Right hindlimb (tissue), 1 donor: ENCODE results near the gene SCNN1G.
A peak's percentile ranks its signal among the peaks of the same experiment; 100 is the strongest.

Experiments used
- DNase-seq: peaks from one replicate; pipeline ENCODE4 v3.0.0-alpha.2; 2018

SCNN1G gene

GRCh38 chr16:23152386-23153178 is 30.0 kb upstream of the SCNN1G start:
- no peak for DNase-seq

DNA sequence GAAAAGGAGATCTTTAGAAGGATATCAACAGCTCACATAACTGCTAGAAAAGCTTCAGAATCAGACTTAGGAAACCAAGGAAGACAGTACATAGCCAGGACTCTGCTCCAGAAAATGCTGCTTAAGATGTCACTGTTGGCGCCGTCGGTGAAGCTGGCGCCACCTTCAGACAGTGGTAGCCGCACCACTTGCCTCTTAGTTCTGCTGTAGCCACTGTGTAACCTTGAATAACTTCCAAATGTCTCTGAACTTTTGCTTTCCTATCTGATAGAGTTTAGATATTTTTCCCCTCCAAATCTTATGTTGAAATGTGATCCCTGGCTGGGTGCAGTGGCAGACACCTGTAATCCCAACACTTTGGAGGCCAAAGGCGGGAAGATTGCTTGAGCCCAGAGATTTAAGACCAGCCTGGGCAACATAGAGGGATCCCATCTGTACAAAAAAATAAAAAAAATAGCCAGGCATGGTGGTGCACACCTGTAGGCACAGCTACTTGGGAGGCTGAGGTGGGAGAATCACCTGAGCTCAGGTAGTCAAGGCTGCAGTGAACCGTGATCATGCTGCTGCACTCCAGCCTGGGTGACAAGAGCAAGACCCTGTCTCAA is 27.0 kb upstream of the SCNN1G start:
- DNase-seq, result no peak

DNA sequence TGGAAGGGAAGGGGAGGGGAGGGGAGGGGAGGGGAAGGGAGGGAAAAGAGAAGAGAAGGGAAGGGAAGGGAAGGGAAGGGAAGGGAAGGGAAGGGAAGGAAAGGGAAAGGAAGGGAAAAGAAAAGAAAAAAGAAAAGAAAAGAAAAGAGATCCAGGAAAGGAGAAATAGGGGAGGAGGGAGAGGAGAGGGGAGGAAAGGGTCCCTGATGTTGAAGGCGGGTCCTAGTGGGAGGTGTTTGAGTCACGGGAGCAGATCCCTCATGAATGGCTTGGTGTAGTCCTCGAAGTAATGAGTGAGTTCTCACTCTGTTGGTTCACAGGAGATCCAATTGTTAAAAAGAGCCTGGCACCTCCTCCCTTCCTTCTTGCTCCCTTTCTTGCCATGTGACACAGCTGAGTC is 26.4 kb upstream of the SCNN1G start:
- no peak for DNase-seq

GRCh38 chr16:23156946-23157460 is 25.5 kb upstream of the SCNN1G start:
- DNase-seq, result no peak

GRCh38 chr16:23158114-23158513 is 24.4 kb upstream of the SCNN1G start:
- DNase-seq, result no peak

DNA sequence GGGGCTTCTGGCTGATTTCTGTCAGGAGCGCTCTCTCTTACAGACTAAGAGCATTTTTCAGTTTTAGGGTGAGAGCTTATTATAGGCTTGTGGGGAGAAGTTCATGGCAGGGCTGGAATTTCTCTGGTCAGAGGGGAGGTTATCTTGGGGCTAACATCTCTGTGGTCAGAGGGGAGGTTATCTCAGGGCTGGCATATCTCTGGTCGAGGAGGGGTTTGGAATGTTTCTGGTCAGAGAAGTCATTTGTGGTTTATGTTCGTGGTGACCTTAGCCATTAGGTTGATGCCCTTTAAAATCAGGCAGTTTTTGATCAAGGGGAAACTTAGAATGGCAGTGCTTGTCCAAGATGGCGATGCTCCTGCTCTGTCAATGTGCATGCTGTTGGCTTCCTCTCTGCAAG is 22.5 kb upstream of the SCNN1G start:
- no peak for DNase-seq

- DNase-seq, result no peak
These were observed 22.0 kb upstream of the SCNN1G start for GRCh38 chr16:23160574-23160973.

DNA sequence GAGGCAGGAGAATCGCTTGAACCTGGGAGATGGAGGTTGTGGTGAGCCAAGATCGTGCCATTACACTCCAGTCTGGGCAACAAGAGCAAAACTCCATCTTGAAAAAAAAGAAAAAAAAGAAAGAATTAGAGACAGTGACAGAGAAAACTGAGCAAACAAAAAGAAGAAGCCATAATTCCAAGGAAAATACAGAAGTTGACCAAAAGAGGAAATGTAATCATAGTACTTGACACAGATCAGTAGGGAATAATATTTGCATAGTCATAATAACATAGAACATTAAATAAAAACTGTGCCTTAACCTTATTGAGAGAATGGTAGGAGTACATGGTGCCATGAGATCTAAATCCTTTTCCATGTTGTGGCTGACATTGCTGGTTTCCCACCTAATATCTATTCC is 18.6 kb upstream of the SCNN1G start:
- no peak for DNase-seq

DNA sequence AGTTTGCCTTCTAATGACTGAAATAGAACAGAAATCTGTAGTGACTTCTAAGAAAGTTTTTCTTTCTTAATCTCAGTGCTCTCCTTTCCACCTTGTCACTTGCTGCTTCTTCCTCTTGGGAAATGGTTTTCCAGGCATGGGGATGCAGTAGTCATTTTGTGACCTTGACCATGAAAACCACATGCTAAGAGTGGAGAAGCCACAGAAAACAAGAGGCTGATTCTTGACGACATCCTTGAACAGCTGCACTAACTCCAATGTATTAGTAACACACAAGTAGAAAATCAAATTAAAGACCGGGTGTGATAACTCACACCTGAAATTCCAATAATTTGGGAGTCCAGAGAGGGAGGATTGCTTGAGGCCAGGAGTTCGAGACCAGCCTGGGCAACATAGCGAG is 17.8 kb upstream of the SCNN1G start:
- no peak for DNase-seq

DNA sequence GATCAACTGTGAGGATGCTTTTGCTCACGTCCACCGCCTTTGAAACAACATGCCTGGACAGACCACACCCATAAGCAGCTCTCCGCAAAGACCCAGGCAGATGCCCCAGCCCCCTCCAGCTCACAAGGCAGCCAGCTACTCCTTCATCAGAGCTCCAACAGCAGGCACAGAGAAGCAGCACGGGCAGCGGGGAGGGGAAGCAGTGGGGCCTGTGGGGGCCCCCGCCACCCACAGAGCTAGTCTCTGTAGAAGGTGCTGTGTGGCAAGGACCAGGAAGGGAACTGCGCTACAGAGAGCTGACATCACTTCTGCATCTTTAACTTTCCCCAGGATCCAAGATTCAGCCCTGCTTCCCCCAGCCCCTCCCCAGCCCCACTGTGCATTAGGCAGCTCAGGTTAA is 10.0 kb upstream of the SCNN1G start:
- no peak for DNase-seq

DNA sequence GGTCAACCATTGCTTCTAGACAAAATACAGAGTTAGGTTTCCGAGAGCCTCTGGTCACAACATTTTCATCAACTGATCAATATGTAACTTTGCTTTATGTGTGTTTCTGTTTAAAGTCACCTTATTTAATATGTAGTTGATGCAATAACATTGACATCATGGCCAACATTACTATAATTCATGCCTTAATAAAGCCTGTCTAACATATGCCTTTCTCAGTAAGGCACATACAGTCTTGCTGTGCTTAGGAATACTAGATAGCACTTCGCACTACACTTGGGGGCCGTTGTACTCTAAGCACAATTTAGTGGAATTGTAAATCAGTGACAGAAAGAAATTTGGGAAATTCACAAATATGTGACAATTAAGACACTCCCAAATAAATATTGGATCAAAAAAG is 9.6 kb upstream of the SCNN1G start:
- DNase-seq, result no peak

DNA sequence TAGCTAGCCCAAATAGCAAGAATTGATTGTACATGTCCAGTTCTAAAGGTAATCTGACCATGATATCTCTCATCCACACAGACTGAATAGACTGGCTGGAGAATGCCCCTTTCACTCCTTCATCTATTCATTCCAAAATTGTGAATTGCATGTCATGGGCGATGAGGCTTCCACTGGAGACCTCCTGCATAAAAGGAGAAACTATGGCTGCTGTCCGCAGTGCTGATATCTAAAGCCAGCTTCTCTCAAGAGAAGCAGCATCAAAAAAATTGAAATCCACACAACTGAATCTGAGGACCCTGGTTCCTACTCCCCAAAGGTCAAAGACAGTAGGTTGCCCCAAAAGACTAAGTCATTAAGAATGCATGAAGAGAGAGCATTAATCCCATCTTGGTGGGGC is 7.9 kb upstream of the SCNN1G start:
- DNase-seq, result no peak

- no peak for DNase-seq
These were observed 6.9 kb upstream of the SCNN1G start for GRCh38 chr16:23175651-23176050.

DNA sequence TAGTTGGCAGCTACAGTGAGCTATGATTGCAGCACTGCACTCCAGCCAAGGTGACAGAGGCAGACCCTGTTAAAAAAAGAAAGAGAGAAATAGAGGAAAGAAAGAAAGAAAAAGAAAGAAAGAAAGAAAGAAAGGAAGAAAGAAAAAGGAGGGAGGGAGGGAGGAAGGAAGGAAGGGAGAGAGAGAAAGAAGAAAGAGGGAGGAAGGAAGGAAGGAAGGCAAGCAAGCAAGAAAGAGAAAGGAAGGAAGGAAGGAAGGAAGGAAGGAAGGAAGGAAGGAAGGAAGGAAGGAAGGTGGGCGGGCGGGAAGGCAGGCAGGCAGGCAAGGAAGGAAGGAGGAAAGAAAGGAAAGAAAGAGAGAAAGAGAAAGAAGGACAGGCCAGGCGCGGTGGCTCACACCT is 1.0 kb upstream of the SCNN1G start:
- no peak for DNase-seq

DNA sequence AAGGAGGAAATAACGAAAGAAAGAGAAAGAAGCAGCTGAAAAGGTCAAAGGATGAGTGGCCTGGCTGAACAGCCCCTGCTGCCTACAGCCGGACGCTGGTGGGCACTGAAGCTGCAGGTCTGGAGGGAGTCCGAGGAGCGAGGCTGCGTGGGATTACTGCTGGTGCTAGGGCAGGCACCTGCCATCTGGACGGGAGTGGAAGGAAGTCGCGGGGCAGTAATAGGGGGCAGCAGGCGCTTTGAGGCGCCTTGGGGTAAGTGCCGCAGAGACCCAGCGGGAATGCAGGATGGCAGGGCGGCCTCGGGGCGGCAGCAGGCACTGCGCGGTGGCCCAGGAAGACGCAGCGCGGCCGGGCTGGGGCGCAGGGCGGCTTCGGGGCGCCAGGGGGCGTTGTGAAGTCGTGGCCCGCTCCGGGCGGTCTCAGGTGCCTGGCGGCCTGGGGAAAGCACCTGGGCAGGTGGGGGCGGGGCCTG is 303 bp upstream of the SCNN1G start:
- DNase-seq, result peak; percentile 49

GRCh38 chr16:23183543-23183862 is 958 bp downstream of the SCNN1G start:
- DNase-seq, result no peak

GRCh38 chr16:23185656-23186055 is 3.1 kb downstream of the SCNN1G start:
- DNase-seq, result no peak

DNA sequence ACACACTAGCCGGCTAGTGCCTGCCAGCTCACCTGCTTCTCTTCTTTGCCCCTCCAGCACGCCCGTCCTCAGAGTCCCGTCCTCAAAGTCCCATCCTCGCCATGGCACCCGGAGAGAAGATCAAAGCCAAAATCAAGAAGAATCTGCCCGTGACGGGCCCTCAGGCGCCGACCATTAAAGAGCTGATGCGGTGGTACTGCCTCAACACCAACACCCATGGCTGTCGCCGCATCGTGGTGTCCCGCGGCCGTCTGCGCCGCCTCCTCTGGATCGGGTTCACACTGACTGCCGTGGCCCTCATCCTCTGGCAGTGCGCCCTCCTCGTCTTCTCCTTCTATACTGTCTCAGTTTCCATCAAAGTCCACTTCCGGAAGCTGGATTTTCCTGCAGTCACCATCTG is 3.6 kb downstream of the SCNN1G start:
- DNase-seq, result no peak

DNA sequence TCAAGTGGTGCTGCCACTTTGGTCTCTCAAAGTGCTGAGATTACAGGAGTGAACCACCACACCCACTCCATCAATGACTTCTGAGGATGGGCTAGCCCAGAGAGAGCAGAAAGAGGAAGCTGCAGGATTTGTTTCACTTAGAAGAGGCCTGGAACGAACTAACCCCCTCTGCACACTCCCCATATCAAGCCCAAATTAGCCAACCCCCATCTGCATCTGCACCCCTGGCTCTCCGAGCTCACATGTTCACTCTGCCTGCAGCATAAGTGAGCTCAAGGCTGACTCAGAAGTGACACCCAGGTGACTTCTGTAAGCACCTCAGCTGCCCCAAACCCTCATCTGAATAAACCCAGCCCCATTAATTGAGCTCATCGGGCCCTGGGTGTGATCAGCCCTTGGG is 4.8 kb downstream of the SCNN1G start:
- no peak for DNase-seq

DNA sequence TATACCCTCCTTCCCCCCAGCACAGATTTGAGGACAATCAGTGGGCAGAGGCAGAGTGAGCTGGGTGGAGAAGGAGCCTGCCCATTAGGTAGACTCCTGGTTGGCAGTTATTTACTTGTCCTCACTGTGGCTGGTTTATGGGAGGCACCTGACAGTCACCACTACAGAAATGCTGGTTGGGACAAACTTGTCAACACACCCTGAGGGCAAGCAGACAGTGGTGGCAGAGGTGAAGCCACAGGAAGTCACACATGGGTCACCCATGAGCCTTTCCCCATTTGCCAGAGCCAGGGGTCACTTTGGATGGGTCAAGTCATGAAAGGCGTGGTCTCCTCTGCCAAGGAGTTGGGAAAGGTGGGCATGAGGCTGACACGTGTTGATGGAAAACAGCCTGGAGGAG is 6.4 kb downstream of the SCNN1G start:
- DNase-seq, result no peak

- no peak for DNase-seq
These were observed 12.1 kb downstream of the SCNN1G start for GRCh38 chr16:23194497-23195221.

- no peak for DNase-seq
These were observed 12.9 kb downstream of the SCNN1G start for GRCh38 chr16:23195366-23195978.

GRCh38 chr16:23196539-23196938 is 14.0 kb downstream of the SCNN1G start:
- DNase-seq, result no peak

DNA sequence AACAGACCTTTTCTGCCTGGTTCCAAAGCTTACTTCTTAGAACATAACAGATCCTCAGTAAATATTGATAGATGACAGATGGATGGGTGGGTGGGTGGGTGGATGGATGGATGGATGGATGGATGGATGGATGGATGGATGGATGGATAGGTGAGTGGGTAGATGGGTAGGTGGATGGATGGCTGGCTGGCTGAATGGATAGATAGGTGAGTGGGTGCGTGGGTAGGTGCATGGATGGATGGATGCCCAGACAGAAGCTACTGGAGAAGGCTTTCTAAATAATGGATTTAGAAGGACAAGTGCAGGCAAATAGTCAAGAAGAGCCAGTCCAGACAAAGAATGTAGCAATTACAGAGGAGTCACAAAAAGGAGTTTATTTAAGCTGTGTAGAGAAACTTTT is 19.6 kb downstream of the SCNN1G start:
- no peak for DNase-seq
